ENCODE data around the gene RETSAT.
"Not testable (repeated sequence)": the region's sequence is repeated elsewhere in the genome, so short reads cannot be mapped to it uniquely, and the experiment has no call there.

RETSAT gene

GRCh38 chr2:85323351-85323987, 30.9 kb downstream of the RETSAT start:
- no peak overlapping the region for H3K27ac ChIP-seq (ENCODE audit: low read length)
- no peak overlapping the region for H3K9ac ChIP-seq (ENCODE audit: low read length)
- H3K4me3 ChIP-seq (ENCODE audit: low read length): no peak overlapping the region
- peaks cover 61% of the 10 kb centered on the region for H4K20me1 ChIP-seq (ENCODE audit: insufficient read depth, low read length)
- no peak overlapping the region for H2AFZ ChIP-seq (ENCODE audit: low read depth, low read length)
- peaks cover 17% of the 10 kb centered on the region for H3K4me1 ChIP-seq (ENCODE audit: low read length)
- H3K9me3 ChIP-seq (ENCODE audit: insufficient read depth, low read length): no peaks in the 10 kb centered on the region
- peaks cover 67% of the 10 kb centered on the region for H3K36me3 ChIP-seq (replicated peaks; ENCODE audit: low read depth, low read length)
- TF ChIP-seq EZH2phosphoT487 (IDR thresholded peaks at IDR 0.05; ENCODE audit: low read depth) (no peak), CTCF (IDR thresholded peaks at IDR 0.05; ENCODE audit: low read depth, low read length) (no peak)
- H3K27me3 ChIP-seq (ENCODE audit: low read depth, low read length): no peaks in the 10 kb centered on the region
- H3K4me2 ChIP-seq (ENCODE audit: low read length): no peak overlapping the region
- peaks cover 84% of the 10 kb centered on the region for H3K79me2 ChIP-seq (ENCODE audit: low read length)

GRCh38 chr2:85319796-85320195, 34.5 kb downstream of the RETSAT start:
- H3K36me3 ChIP-seq (replicated peaks; ENCODE audit: low read depth, low read length): peaks cover 57% of the 10 kb centered on the region
- H3K27me3 ChIP-seq (ENCODE audit: low read depth, low read length): no peaks in the 10 kb centered on the region
- peaks cover 59% of the 10 kb centered on the region for H3K79me2 ChIP-seq (ENCODE audit: low read length)
- no peak overlapping the region for H3K4me2 ChIP-seq (ENCODE audit: low read length)
- no peak overlapping the region for H3K9ac ChIP-seq (ENCODE audit: low read length)
- no peak overlapping the region for H3K27ac ChIP-seq (ENCODE audit: low read length)
- H4K20me1 ChIP-seq (ENCODE audit: insufficient read depth, low read length): peaks cover 46% of the 10 kb centered on the region
- H3K9me3 ChIP-seq (ENCODE audit: insufficient read depth, low read length): no peaks in the 10 kb centered on the region
- peaks cover 2% of the 10 kb centered on the region; the same call in 1 of the 2 replicates for H3K4me1 ChIP-seq (ENCODE audit: low read length)
- TF ChIP-seq CTCF (IDR thresholded peaks at IDR 0.05; ENCODE audit: low read depth, low read length): no peak
- no peak for TF ChIP-seq EZH2phosphoT487 (IDR thresholded peaks at IDR 0.05; ENCODE audit: low read depth)
- H2AFZ ChIP-seq (ENCODE audit: low read depth, low read length): no peak overlapping the region
- no peak overlapping the region for H3K4me3 ChIP-seq (ENCODE audit: low read length)

GRCh38 chr2:85318222-85319074, 35.9 kb downstream of the RETSAT start:
- no peak for TF ChIP-seq CTCF (IDR thresholded peaks at IDR 0.05; ENCODE audit: low read depth, low read length)
- no peak for TF ChIP-seq EZH2phosphoT487 (IDR thresholded peaks at IDR 0.05; ENCODE audit: low read depth)
- H3K4me2 ChIP-seq (ENCODE audit: low read length): no peak overlapping the region
- peaks cover 37% of the 10 kb centered on the region for H4K20me1 ChIP-seq (ENCODE audit: insufficient read depth, low read length)
- H3K79me2 ChIP-seq (ENCODE audit: low read length): peaks cover 47% of the 10 kb centered on the region
- H3K9me3 ChIP-seq (ENCODE audit: insufficient read depth, low read length): no peaks in the 10 kb centered on the region
- H3K4me1 ChIP-seq (ENCODE audit: low read length): no peaks in the 10 kb centered on the region
- no peak overlapping the region for H2AFZ ChIP-seq (ENCODE audit: low read depth, low read length)
- H3K36me3 ChIP-seq (replicated peaks; ENCODE audit: low read depth, low read length): peaks cover 52% of the 10 kb centered on the region
- H3K27me3 ChIP-seq (ENCODE audit: low read depth, low read length): no peaks in the 10 kb centered on the region
- no peak overlapping the region for H3K9ac ChIP-seq (ENCODE audit: low read length)
- H3K27ac ChIP-seq (ENCODE audit: low read length): no peak overlapping the region
- H3K4me3 ChIP-seq (ENCODE audit: low read length): no peak overlapping the region

- not testable (repeated sequence) for H3K9me3 ChIP-seq (ENCODE audit: insufficient read depth, low read length); H3K27me3 ChIP-seq (ENCODE audit: low read depth, low read length); H3K4me3 ChIP-seq (ENCODE audit: low read length); H3K9ac ChIP-seq (ENCODE audit: low read length); H3K4me2 ChIP-seq (ENCODE audit: low read length); H3K4me1 ChIP-seq (ENCODE audit: low read length); H3K27ac ChIP-seq (ENCODE audit: low read length); H2AFZ ChIP-seq (ENCODE audit: low read depth, low read length)
- peaks cover 32% of the 10 kb centered on the region for H3K36me3 ChIP-seq (replicated peaks; ENCODE audit: low read depth, low read length)
- H4K20me1 ChIP-seq (ENCODE audit: insufficient read depth, low read length): peaks cover 18% of the 10 kb centered on the region
- H3K79me2 ChIP-seq (ENCODE audit: low read length): peaks cover 25% of the 10 kb centered on the region
Observed at GRCh38 chr2:85315921-85316320, 38.4 kb downstream of the RETSAT start.

Measured in OCI-LY3 (cell line).